Measurements from ENCODE around the gene SAMD3.

The SAMD3 gene

GRCh38 chr6:130138116-130138908, 84.4 kb downstream of the SAMD3 start:
- no peak for DNase-seq (ENCODE audit: low spot score)
- no peak for TF ChIP-seq CTCF (IDR thresholded peaks at IDR 0.05)
- H3K4me3 ChIP-seq: no peak overlapping the region
- no peak overlapping the region for H3K27ac ChIP-seq

- Histone ChIP-seq H3K4me3 (no peak overlapping the region), H3K27ac (no peak overlapping the region)
- no peak for TF ChIP-seq CTCF (IDR thresholded peaks at IDR 0.05)
- DNase-seq (ENCODE audit: low spot score): no peak
Observed at GRCh38 chr6:130136798-130137197, 86.0 kb downstream of the SAMD3 start.

DNA sequence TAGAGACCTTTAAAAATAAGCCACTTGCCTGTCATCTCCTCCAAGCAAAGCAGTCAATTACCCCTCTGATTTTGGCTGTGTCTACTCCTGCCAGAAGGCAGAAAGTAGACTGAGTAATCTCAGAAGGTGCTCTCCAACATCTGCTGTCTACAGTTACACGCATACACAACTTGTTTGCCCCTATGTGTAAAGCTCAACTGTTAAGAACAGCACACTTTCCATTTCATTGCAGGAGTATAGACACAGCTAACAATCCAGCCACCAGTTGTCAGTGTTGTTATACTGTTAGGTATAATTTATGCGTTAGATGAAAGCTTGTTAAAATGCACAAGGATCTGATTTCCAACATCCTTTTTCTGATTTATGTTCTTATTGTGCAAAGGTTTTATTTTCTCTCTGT, 88.2 kb downstream of the SAMD3 start:
- no peak overlapping the region for H3K4me3 ChIP-seq
- TF ChIP-seq CTCF (IDR thresholded peaks at IDR 0.05): no peak
- DNase-seq (ENCODE audit: low spot score): no peak
- H3K27ac ChIP-seq: no peak overlapping the region

DNA sequence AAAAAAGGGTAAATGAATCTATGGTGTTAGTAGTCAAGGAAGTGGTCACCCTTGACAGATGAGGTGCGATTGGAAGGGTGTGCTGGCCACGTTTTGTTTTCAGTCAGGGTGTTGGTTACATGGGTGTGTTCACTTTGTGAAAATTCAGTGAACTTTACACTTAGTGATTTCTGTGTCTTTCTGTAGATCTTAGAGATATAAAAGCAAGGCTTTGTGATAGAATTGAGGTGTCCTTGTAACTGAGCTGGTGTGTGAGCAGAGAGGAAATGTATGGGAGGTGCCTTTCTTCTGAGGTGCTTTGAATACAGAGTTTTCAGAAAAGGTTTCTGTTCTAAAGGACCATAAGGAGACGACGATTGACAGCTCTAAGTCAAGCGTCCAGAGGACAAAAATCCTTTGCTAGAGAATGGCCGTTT, 90.5 kb downstream of the SAMD3 start:
- Histone ChIP-seq H3K4me3 (no peak overlapping the region), H3K27ac (no peak overlapping the region)
- no peak for TF ChIP-seq CTCF (IDR thresholded peaks at IDR 0.05)
- DNase-seq (ENCODE audit: low spot score): no peak

DNA sequence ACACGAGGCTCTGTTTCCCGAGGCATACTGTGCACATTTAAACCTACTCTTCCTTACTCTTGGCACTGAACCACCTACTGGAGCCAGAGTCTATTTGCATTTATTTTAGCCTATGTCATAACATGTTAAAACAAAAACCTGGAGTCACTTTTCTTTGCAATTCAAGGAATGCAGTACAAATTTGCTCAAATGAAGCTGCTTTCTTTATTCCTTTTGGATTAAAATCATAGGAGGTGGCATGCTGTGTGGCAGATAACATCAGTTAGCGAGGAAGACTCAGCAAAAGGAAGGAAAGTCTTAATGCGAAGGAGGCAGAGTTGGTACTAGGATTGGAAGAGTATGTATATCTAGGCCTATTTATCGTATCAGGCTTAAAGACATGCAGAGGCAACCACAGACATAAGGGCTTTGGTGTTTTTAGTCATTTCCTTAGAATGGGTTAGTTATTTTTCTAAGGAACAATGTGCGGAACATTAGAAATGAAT, 92.9 kb downstream of the SAMD3 start:
- Histone ChIP-seq H3K4me3 (no peak overlapping the region), H3K27ac (no peak overlapping the region)
- TF ChIP-seq CTCF (IDR thresholded peaks at IDR 0.05): no peak
- no peak for DNase-seq (ENCODE audit: low spot score)

GRCh38 chr6:130128326-130128725, 94.4 kb downstream of the SAMD3 start:
- no peak for TF ChIP-seq CTCF (IDR thresholded peaks at IDR 0.05)
- no peak for DNase-seq (ENCODE audit: low spot score)
- no peak overlapping the region for H3K27ac ChIP-seq

DNA sequence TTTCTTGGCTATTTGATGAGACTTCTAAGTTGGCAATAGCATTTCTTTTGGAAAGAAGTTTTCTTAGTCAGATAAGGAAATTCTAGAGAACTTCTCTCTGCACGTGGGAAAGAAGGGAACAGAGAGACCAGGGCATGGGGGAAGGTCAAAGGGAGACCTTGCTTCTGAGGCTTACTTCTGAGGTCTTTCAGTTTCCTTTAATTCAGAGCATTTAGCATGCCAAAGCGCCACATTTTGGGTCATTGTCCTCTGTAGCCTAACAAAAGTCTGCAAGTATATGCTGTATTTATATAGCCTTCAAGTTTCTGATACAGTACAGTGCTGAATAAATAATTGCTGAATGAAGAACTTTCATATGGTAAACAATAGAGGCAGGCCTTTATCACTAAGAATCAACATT, 95.6 kb downstream of the SAMD3 start:
- Histone ChIP-seq H3K4me3 (no peak overlapping the region), H3K27ac (no peak overlapping the region)
- no peak for DNase-seq (ENCODE audit: low spot score)
- TF ChIP-seq CTCF (IDR thresholded peaks at IDR 0.05): no peak

More at GRCh38 chr6:130128326-130128725, 94.4 kb downstream of the SAMD3 start:
- H3K4me3 ChIP-seq: no peak overlapping the region
